ENCODE data around the gene CAMK2N1. TPM values are rescaled to one million over a fixed set of nuclear protein-coding genes. Genes with fewer than 3 reads are reported as not detected.

The CAMK2N1 gene
- polyA plus RNA-seq, 3 donors: not detected

DNA sequence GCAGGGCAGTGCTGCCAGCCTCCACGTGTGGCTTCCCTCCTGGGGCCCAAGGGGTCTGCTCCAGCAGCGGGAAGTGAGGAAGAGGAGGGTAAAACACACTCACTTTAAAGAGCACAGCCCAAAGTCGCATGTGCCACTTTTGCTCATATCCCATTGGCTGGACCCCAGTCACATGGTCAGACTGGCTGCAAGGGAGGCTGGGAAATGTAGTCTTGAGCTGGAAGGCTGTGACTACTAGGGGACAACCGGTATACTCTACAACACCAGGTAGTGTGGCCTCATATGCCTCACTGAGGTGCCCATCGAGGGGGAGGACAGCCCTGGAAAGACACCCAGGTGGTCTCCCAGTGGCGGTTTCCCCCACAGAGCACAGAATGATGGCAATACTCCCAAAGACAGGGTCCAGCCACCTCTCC lies 45.2 kb downstream of the CAMK2N1 start:
- H3K4me1 Mint-ChIP-seq: no peaks in the 10 kb centered on the region
- no peak overlapping the region for H3K4me3 Mint-ChIP-seq
- Histone ChIP-seq H3K4me3 (replicated peaks in 1 of 3; ENCODE audit: low read depth in 2 of 3, low read length in 3 of 3) (no peak overlapping the region), H3K4me1 (ENCODE audit: control insufficient read depth in 1 of 2, insufficient read depth in 2 of 2, low read length in 2 of 2) (no peaks in the 10 kb centered on the region), H2AFZ (ENCODE audit: insufficient read depth, low read depth, low read length, poor library complexity, severe bottlenecking) (no peak overlapping the region), H3K4me2 (replicated peaks; ENCODE audit: extremely low read depth, low read length, poor library complexity, severe bottlenecking) (no peak overlapping the region), H3K27me3 (ENCODE audit: control insufficient read depth in 2 of 2, insufficient read depth in 2 of 2, low read length in 2 of 2) (no peaks in the 10 kb centered on the region), H3K9ac (ENCODE audit: insufficient read depth, low read length, poor library complexity, severe bottlenecking) (no peak overlapping the region), H3K27ac (ENCODE audit: low read depth in 1 of 2, low read length in 2 of 2) (no peak overlapping the region), H3K36me3 (replicated peaks in 1 of 2; ENCODE audit: control insufficient read depth in 1 of 2, insufficient read depth in 2 of 2, low read length in 2 of 2) (no peaks in the 10 kb centered on the region), H3K9me3 (replicated peaks in 1 of 2; ENCODE audit: control insufficient read depth in 1 of 2, insufficient read depth in 1 of 2, low read length in 2 of 2) (no peaks in the 10 kb centered on the region), H3K79me2 (ENCODE audit: insufficient read depth, low read length) (no peaks in the 10 kb centered on the region), H4K20me1 (ENCODE audit: insufficient read depth, low read length) (no peaks in the 10 kb centered on the region)
- no CpG with 5 or more reads among the region's 6 CpGs for WGBS (ENCODE audit: insufficient coverage)
- H3K27me3 Mint-ChIP-seq (ENCODE audit: low read depth in 3 of 3): peaks cover 5 to 9% (median 7%) of the 10 kb centered on the region in 3 donors
- TF ChIP-seq, protein P1, sequence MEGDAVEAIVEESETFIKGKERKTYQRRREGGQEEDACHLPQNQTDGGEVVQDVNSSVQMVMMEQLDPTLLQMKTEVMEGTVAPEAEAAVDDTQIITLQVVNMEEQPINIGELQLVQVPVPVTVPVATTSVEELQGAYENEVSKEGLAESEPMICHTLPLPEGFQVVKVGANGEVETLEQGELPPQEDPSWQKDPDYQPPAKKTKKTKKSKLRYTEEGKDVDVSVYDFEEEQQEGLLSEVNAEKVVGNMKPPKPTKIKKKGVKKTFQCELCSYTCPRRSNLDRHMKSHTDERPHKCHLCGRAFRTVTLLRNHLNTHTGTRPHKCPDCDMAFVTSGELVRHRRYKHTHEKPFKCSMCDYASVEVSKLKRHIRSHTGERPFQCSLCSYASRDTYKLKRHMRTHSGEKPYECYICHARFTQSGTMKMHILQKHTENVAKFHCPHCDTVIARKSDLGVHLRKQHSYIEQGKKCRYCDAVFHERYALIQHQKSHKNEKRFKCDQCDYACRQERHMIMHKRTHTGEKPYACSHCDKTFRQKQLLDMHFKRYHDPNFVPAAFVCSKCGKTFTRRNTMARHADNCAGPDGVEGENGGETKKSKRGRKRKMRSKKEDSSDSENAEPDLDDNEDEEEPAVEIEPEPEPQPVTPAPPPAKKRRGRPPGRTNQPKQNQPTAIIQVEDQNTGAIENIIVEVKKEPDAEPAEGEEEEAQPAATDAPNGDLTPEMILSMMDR (IDR thresholded peaks at IDR 0.05): no peak
- peak in 2 of 3 donors; percentile 3 to 11 for DNase-seq
- peaks cover 0 to 5% (median 2%) of the 10 kb centered on the region in 7 donors for H3K9me3 Mint-ChIP-seq
- intact Hi-C loops (cut with micrococcal nuclease): no loop called here
- no peak overlapping the region for H3K27ac Mint-ChIP-seq
- no peaks in the 10 kb centered on the region for H3K36me3 Mint-ChIP-seq

DNA sequence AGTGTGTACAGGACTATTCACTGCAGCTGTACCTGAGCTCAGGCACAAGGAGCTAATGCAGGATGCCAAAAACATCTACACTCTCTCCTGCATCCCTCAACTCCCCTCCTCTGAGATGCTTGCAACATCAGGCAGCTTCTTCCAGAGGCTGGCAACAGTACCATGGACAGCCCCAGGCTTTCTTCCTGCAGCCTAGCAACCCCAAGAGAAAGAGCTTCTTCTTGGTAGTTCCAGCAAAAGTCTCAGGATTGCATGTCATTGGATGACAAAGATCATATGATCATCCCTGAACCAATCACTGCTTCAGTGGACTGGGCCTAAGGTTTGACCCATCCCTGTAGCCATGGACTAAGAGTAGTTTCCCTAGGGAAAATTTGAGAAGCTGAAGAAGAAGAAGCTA lies 46.7 kb downstream of the CAMK2N1 start:
- H3K27ac ChIP-seq (ENCODE audit: low read depth in 1 of 2, low read length in 2 of 2): no peak overlapping the region
- Mint-ChIP-seq H3K4me3 (no peak overlapping the region), H3K9me3 (peaks cover 0 to 5% (median 2%) of the 10 kb centered on the region in 7 donors), H3K27ac (no peak overlapping the region), H3K27me3 (ENCODE audit: low read depth in 3 of 3) (peaks cover 8 to 15% (median 9%) of the 10 kb centered on the region in 3 donors), H3K36me3 (no peaks in the 10 kb centered on the region), H3K4me1 (no peaks in the 10 kb centered on the region)
- H3K4me3 ChIP-seq (replicated peaks in 1 of 3; ENCODE audit: low read depth in 2 of 3, low read length in 3 of 3): no peak overlapping the region
- no peaks in the 10 kb centered on the region for H3K27me3 ChIP-seq (ENCODE audit: control insufficient read depth in 2 of 2, insufficient read depth in 2 of 2, low read length in 2 of 2)
- H3K4me1 ChIP-seq (ENCODE audit: control insufficient read depth in 1 of 2, insufficient read depth in 2 of 2, low read length in 2 of 2): no peaks in the 10 kb centered on the region
- no peak overlapping the region for H3K9ac ChIP-seq (ENCODE audit: insufficient read depth, low read length, poor library complexity, severe bottlenecking)
- intact Hi-C loops (cut with micrococcal nuclease): no loop called here
- H3K36me3 ChIP-seq (replicated peaks in 1 of 2; ENCODE audit: control insufficient read depth in 1 of 2, insufficient read depth in 2 of 2, low read length in 2 of 2): no peaks in the 10 kb centered on the region
- H4K20me1 ChIP-seq (ENCODE audit: insufficient read depth, low read length): no peaks in the 10 kb centered on the region
- no peaks in the 10 kb centered on the region for H3K79me2 ChIP-seq (ENCODE audit: insufficient read depth, low read length)
- H3K9me3 ChIP-seq (replicated peaks in 1 of 2; ENCODE audit: control insufficient read depth in 1 of 2, insufficient read depth in 1 of 2, low read length in 2 of 2): no peaks in the 10 kb centered on the region
- H2AFZ ChIP-seq (ENCODE audit: insufficient read depth, low read depth, low read length, poor library complexity, severe bottlenecking): no peak overlapping the region
- TF ChIP-seq, protein P1 (IDR thresholded peaks at IDR 0.05): no peak
- no peak for DNase-seq
- no peak overlapping the region for H3K4me2 ChIP-seq (replicated peaks; ENCODE audit: extremely low read depth, low read length, poor library complexity, severe bottlenecking)

Measured in CD14-positive monocyte (primary cell).